Activated CD4-positive, alpha-beta memory T cell treated with anti-CD3 and anti-CD28 coated beads for 36 hours (primary cell): ENCODE results near the gene KCTD13. TPM values are rescaled to one million over a fixed set of nuclear protein-coding genes. Genes with fewer than 3 reads are reported as not detected.
"Not testable (repeated sequence)": the region's sequence is repeated elsewhere in the genome, so short reads cannot be mapped to it uniquely, and the experiment has no call there.

ENCODE experiments used
- CTCF ChIA-PET: fragments of 350-600 bp; sonication (Branson Sonifier 250); formaldehyde crosslinking; loops from one replicate; lab custom pipeline; 2021; ENCODE audit warnings: antibody characterized with exemption, inconsistent platforms; lab: Charles Lee
- POLR2A ChIA-PET: fragments of 350-600 bp; sonication (Branson Sonifier 250); formaldehyde crosslinking; loops from one replicate; lab custom pipeline; 2021; ENCODE audit warnings: antibody characterized with exemption; lab: Charles Lee
- DNase-seq: peaks from one replicate; pipeline ENCODE4 v3.0.0-alpha.2; 2020
- H3K27ac Mint-ChIP-seq: one replicate; pipeline ENCODE4 v1.8.0; 2021; ENCODE audit warnings: mixed read lengths
- H3K27me3 Mint-ChIP-seq: one replicate; pipeline ENCODE4 v1.8.0; 2021; ENCODE audit warnings: mixed read lengths
- H3K36me3 Mint-ChIP-seq: one replicate; pipeline ENCODE4 v1.8.0; 2021; ENCODE audit warnings: mixed read lengths
- H3K4me1 Mint-ChIP-seq: one replicate; pipeline ENCODE4 v1.8.0; 2021; ENCODE audit warnings: low read depth, mixed read lengths
- H3K4me3 Mint-ChIP-seq: one replicate; pipeline ENCODE4 v1.8.0; 2021; ENCODE audit warnings: mild to moderate bottlenecking, mixed read lengths
- H3K9me3 Mint-ChIP-seq: one replicate; pipeline ENCODE4 v1.8.0; 2021; ENCODE audit warnings: mixed read lengths
- intact Hi-C: fragments of 100-400 bp; cut with micrococcal nuclease; formaldehyde crosslinking; loops from one replicate; pipeline ENCODE4 v1.15.1; 2023
- total RNA-seq, 2 experiments: library from RNA; stranded (reverse); gene quantifications; one replicate each; pipeline ENCODE4 v1.2.3, GENCODE V29; 2021

Gene KCTD13
- total RNA-seq, 2 experiments from 2014 or later, result 36.6 to 37.9 TPM

GRCh38 chr16:29915590-29916247 is 10.3 kb downstream of the KCTD13 start:
- H3K27me3 Mint-ChIP-seq, result no peaks in the 10 kb centered on the region
- ChIA-PET CTCF (interaction anchor here (0.9 to 1.0 kb wide), 2 partner anchors 11 to 90 kb away, joined by 3 to 4 read pairs; partner anchors contain the start of gene KCTD13), POLR2A (interaction anchor here (1.1 to 1.7 kb wide), 2 partner anchors 10 to 14 kb away, joined by 3 to 7 read pairs; partner anchors contain the start of gene KCTD13)
- H3K4me3 Mint-ChIP-seq, result no peak overlapping the region
- H3K4me1 Mint-ChIP-seq, result peaks cover 5% of the 10 kb centered on the region
- H3K9me3 Mint-ChIP-seq, result no peaks in the 10 kb centered on the region
- peaks cover 21% of the 10 kb centered on the region for H3K36me3 Mint-ChIP-seq
- DNase-seq, result no peak
- intact Hi-C loops, result no loop called here
- H3K27ac Mint-ChIP-seq, result no peak overlapping the region

- Mint-ChIP-seq H3K9me3 (no peaks in the 10 kb centered on the region), H3K27me3 (no peaks in the 10 kb centered on the region), H3K36me3 (peaks cover 14% of the 10 kb centered on the region), H3K27ac (no peak overlapping the region), H3K4me1 (no peaks in the 10 kb centered on the region), H3K4me3 (no peak overlapping the region)
- POLR2A ChIA-PET, result no interaction called here
- CTCF ChIA-PET, result interaction anchor here (0.6 kb wide), 1 partner anchor 33 kb away, joined by 3 read pairs; no protein-coding TSS in a partner anchor
- no peak for DNase-seq
- intact Hi-C loops, result no loop called here
These were observed 12.5 kb downstream of the KCTD13 start for GRCh38 chr16:29913514-29913913.

- DNase-seq, result no peak
- no peak overlapping the region for H3K27ac Mint-ChIP-seq
- H3K27me3 Mint-ChIP-seq, result no peaks in the 10 kb centered on the region
- ChIA-PET CTCF (no interaction called here), POLR2A (interaction anchor here (1.2 kb wide), 1 partner anchor 14 kb away, joined by 4 read pairs; the partner anchor contains the start of gene KCTD13)
- H3K36me3 Mint-ChIP-seq, result peaks cover 9% of the 10 kb centered on the region
- no peaks in the 10 kb centered on the region for H3K9me3 Mint-ChIP-seq
- H3K4me1 Mint-ChIP-seq, result no peaks in the 10 kb centered on the region
- no peak overlapping the region for H3K4me3 Mint-ChIP-seq
- intact Hi-C loops, result no loop called here
These were observed 13.9 kb downstream of the KCTD13 start for GRCh38 chr16:29912087-29912486.

GRCh38 chr16:29911676-29912010 is 14.4 kb downstream of the KCTD13 start:
- Mint-ChIP-seq H3K27me3 (no peaks in the 10 kb centered on the region), H3K27ac (no peak overlapping the region), H3K4me1 (no peaks in the 10 kb centered on the region), H3K36me3 (peaks cover 9% of the 10 kb centered on the region), H3K4me3 (no peak overlapping the region), H3K9me3 (no peaks in the 10 kb centered on the region)
- intact Hi-C loops, result no loop called here
- POLR2A ChIA-PET, result interaction anchor here (1.2 kb wide), 1 partner anchor 14 kb away, joined by 4 read pairs; the partner anchor contains the start of gene KCTD13
- CTCF ChIA-PET, result no interaction called here
- no peak for DNase-seq

- Mint-ChIP-seq H3K27ac (no peak overlapping the region), H3K4me1 (no peaks in the 10 kb centered on the region), H3K27me3 (no peaks in the 10 kb centered on the region), H3K36me3 (peaks cover 9% of the 10 kb centered on the region), H3K4me3 (no peak overlapping the region), H3K9me3 (no peaks in the 10 kb centered on the region)
- CTCF ChIA-PET, result interaction anchor here (1.2 kb wide), 1 partner anchor 11 kb away, joined by 3 read pairs; the partner anchor contains the start of gene ASPHD1
- intact Hi-C loops, result no loop called here
- POLR2A ChIA-PET, result interaction anchor here (1.2 kb wide), 1 partner anchor 15 kb away, joined by 4 read pairs; the partner anchor contains the start of gene KCTD13
- no peak for DNase-seq
These were observed 15.0 kb downstream of the KCTD13 start for GRCh38 chr16:29910819-29911675.

- CTCF ChIA-PET, result interaction anchor here (1.2 kb wide), 1 partner anchor 10 kb away, joined by 3 read pairs; the partner anchor contains the start of gene ASPHD1
- intact Hi-C loops, H3K36me3 Mint-ChIP-seq, H3K27me3 Mint-ChIP-seq, H3K4me3 Mint-ChIP-seq, H3K4me1 Mint-ChIP-seq, H3K27ac Mint-ChIP-seq, POLR2A ChIA-PET, DNase-seq, H3K9me3 Mint-ChIP-seq: not testable (repeated sequence)
These were observed 16.2 kb downstream of the KCTD13 start for GRCh38 chr16:29909851-29910250.

- Mint-ChIP-seq H3K4me1 (no peaks in the 10 kb centered on the region), H3K9me3 (no peaks in the 10 kb centered on the region)
- CTCF ChIA-PET, result no interaction called here
These were observed 16.6 kb downstream of the KCTD13 start for GRCh38 chr16:29909391-29909790.

GRCh38 chr16:29908719-29909220 is 17.3 kb downstream of the KCTD13 start:
- Mint-ChIP-seq H3K36me3 (peaks cover 5% of the 10 kb centered on the region), H3K27ac (no peak overlapping the region), H3K9me3 (no peaks in the 10 kb centered on the region), H3K4me3 (no peak overlapping the region), H3K4me1 (no peaks in the 10 kb centered on the region), H3K27me3 (no peaks in the 10 kb centered on the region)
- no peak for DNase-seq
- intact Hi-C loops, result no loop called here
- ChIA-PET POLR2A (interaction anchor here (0.8 kb wide), 1 partner anchor 17 kb away, joined by 3 read pairs; no protein-coding TSS in a partner anchor), CTCF (no interaction called here)

More at GRCh38 chr16:29909391-29909790, 16.6 kb downstream of the KCTD13 start:
- Mint-ChIP-seq H3K36me3 (peaks cover 9% of the 10 kb centered on the region), H3K27ac (no peak overlapping the region), H3K4me3 (no peak overlapping the region), H3K27me3 (no peaks in the 10 kb centered on the region)
- POLR2A ChIA-PET, result no interaction called here
- intact Hi-C loops, result no loop called here
- DNase-seq, result no peak

- ChIA-PET CTCF (no interaction called here), POLR2A (interaction anchor here (0.8 kb wide), 2 partner anchors 18 kb away, joined by 3 read pairs; no protein-coding TSS in a partner anchor)
- no peak for DNase-seq
- H3K27ac Mint-ChIP-seq, result no peak overlapping the region
- intact Hi-C loops, result no loop called here
- no peaks in the 10 kb centered on the region for H3K27me3 Mint-ChIP-seq
- H3K4me3 Mint-ChIP-seq, result no peak overlapping the region
- H3K36me3 Mint-ChIP-seq, result no peaks in the 10 kb centered on the region
- no peaks in the 10 kb centered on the region for H3K9me3 Mint-ChIP-seq
- peaks cover 4% of the 10 kb centered on the region for H3K4me1 Mint-ChIP-seq
These were observed 18.1 kb downstream of the KCTD13 start for GRCh38 chr16:29907973-29908372.

GRCh38 chr16:29906520-29907244 is 19.3 kb downstream of the KCTD13 start:
- CTCF ChIA-PET, result no interaction called here

GRCh38 chr16:29905668-29906067 is 20.4 kb downstream of the KCTD13 start:
- DNase-seq, result no peak
- Mint-ChIP-seq H3K4me1 (peaks cover 5% of the 10 kb centered on the region), H3K9me3 (no peaks in the 10 kb centered on the region), H3K27ac (no peak overlapping the region), H3K27me3 (no peaks in the 10 kb centered on the region), H3K4me3 (no peak overlapping the region), H3K36me3 (no peaks in the 10 kb centered on the region)
- ChIA-PET POLR2A (no interaction called here), CTCF (no interaction called here)
- intact Hi-C loops, result no loop called here

More at GRCh38 chr16:29906520-29907244, 19.3 kb downstream of the KCTD13 start:
- POLR2A ChIA-PET, result interaction anchor here (0.8 kb wide), 1 partner anchor 19 kb away, joined by 3 read pairs; no protein-coding TSS in a partner anchor
- DNase-seq, result no peak
- Mint-ChIP-seq H3K9me3 (no peaks in the 10 kb centered on the region), H3K4me1 (peaks cover 4% of the 10 kb centered on the region), H3K36me3 (no peaks in the 10 kb centered on the region), H3K27me3 (no peaks in the 10 kb centered on the region), H3K27ac (no peak overlapping the region), H3K4me3 (no peak overlapping the region)
- intact Hi-C loops, result no loop called here
